IPS-NIHi7 (cell line): ENCODE data around the gene PCDHGC3.
"Not testable (repeated sequence)": the region's sequence is repeated elsewhere in the genome, so short reads cannot be mapped to it uniquely, and the experiment has no call there.

Experiments used
- DNase-seq: peaks from one replicate; pipeline ENCODE4 v3.0.0; 2012; ENCODE audit warnings: mixed read lengths; ENCODE audit errors: extremely low spot score

The PCDHGC3 gene

GRCh38 chr5:141475625-141476131 is at the start of gene PCDHGC3:
PCDHGC3 (plus strand) TSS chr5:141475966; CDS start chr5:141476117, 151 bp downstream.
- DNase-seq = peak; percentile 95

DNA sequence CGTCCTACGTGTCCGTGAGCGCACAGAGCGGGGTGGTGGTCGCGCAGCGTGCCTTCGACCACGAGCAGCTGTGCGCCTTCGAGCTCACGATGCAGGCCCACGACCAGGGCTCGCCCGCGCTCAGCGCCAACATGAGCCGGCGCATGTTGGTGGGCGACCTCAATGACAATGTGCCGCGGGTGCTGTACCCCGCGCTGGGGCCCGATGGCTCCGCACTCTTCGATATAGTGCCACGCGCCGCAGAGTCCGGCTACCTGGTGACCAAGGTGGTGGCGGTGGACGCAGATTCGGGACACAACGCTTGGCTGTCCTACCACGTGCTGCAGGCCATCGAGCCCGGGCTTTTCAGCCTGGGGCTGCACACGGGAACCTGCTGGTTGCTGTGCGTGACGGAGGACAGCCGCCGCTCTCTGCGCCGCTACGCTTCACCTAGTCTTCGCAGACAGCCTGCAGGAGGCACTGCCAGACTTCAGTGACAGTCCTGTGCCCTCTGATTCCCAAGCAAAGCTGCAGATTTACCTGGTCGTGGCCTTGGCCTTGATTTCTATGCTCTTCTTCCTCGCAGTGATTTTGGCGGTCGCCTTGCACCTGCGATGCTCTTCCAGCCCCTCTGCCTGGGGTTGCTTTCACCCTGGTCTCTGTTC is 47.9 kb upstream of the PCDHGC3 start:
- DNase-seq = no peak

GRCh38 chr5:141430332-141431113 is 45.2 kb upstream of the PCDHGC3 start, which contains the start of gene PCDHGA12:
PCDHGA12 (plus strand) TSS chr5:141430507; CDS start chr5:141430760, 253 bp downstream.
- DNase-seq = no peak

GRCh38 chr5:141431286-141431685 is 44.5 kb upstream of the PCDHGC3 start:
- no peak for DNase-seq

GRCh38 chr5:141432308-141432707 is 43.5 kb upstream of the PCDHGC3 start:
- not testable (repeated sequence) for DNase-seq

- not testable (repeated sequence) for DNase-seq
Measured at GRCh38 chr5:141432726-141433125, 43.0 kb upstream of the PCDHGC3 start.

- DNase-seq = no peak
Measured at GRCh38 chr5:141434006-141434405, 41.8 kb upstream of the PCDHGC3 start.

DNA sequence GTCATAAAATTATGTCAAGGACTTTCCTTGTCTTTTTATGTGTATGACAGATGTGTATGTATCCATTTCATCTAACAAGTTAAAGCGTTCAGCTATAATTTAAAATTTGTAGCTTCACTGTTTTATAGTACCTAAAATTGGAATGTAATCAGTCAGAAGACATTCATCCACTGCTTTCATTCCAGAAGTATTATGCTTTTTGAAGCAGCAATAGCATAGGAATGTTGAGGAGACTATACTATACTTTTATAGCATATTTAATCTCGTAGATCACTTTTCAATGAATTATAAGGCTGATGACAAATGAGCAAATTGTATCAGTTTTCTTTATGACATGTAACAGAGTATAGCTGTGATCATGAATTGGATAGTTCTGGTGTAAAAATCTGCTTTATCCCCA is 38.5 kb upstream of the PCDHGC3 start:
- no peak for DNase-seq

DNA sequence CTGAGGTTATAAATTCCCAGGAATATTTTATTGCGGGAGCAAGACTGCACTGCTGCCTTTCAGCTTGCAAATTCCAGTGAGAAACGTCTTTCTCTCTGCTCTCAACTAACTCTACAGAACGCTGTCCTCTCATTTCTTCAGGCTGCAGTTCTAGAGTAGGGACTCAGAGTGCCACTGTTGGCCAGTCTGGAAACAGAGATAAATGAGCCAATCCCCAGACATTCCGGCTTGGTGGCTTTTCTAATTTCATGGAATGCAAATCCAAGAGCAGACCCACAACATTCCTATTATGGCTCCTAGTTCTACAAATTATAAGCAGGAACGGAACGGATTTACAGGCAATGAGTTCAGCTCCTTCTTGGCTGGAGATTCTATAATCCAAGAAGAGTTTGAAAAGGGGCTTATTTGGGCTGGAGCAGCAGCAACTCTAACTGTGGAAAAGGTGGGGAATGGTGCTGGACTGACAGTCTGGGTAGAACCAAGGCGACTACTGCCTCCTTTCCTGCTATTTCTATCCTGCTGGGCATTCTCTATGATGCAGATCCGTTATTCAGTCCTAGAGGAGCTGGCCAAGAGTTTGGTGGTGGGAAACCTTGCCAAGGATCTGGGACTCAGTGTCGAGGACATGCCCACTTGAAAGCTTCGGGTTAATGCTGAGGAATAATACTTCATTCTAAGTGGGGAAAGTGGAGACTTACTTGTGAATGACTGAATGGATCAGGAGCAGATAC is 36.2 kb upstream of the PCDHGC3 start:
- DNase-seq = peak; percentile 21

- DNase-seq = no peak
Measured at GRCh38 chr5:141440341-141440740, 35.4 kb upstream of the PCDHGC3 start.

GRCh38 chr5:141441571-141442170 is 34.1 kb upstream of the PCDHGC3 start:
- DNase-seq = no peak

DNA sequence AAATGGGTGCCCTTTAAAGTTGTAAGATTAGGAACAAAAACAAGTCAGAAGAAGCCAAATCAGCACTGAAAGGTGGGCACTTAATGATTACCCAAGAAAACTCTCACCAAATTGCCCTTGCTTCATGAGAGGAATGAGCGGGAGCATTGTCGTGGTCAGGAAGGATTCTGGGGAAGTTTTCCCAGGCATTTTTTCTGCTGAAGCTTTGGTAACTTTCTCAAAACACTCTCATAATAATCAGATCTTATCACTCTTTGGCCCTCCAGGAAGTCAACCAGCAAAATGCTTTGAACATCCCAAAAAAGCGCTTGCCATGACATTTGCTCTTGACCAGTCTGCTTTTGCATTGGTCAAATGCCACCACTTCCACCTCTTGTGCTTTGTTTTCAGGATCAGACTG is 10.4 kb upstream of the PCDHGC3 start:
- DNase-seq = no peak

DNA sequence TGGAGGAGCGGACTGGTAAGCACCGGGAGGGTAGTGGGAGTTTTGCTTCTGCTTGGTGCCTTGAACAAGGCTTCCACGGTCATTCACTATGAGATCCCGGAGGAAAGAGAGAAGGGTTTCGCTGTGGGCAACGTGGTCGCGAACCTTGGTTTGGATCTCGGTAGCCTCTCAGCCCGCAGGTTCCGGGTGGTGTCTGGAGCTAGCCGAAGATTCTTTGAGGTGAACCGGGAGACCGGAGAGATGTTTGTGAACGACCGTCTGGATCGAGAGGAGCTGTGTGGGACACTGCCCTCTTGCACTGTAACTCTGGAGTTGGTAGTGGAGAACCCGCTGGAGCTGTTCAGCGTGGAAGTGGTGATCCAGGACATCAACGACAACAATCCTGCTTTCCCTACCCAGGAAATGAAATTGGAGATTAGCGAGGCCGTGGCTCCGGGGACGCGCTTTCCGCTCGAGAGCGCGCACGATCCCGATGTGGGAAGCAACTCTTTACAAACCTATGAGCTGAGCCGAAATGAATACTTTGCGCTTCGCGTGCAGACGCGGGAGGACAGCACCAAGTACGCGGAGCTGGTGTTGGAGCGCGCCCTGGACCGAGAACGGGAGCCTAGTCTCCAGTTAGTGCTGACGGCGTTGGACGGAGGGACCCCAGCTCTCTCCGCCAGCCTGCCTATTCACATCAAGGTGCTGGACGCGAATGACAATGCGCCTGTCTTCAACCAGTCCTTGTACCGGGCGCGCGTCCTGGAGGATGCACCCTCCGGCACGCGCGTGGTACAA is 556 bp downstream of the PCDHGC3 start:
- DNase-seq = peak; percentile 30

GRCh38 chr5:141477044-141477575 is 1.3 kb downstream of the PCDHGC3 start:
- DNase-seq = no peak

- no peak for DNase-seq
Measured at GRCh38 chr5:141477815-141478214, 2.0 kb downstream of the PCDHGC3 start.

- DNase-seq = peak; percentile 74
Measured at GRCh38 chr5:141478321-141478945, 2.7 kb downstream of the PCDHGC3 start.

DNA sequence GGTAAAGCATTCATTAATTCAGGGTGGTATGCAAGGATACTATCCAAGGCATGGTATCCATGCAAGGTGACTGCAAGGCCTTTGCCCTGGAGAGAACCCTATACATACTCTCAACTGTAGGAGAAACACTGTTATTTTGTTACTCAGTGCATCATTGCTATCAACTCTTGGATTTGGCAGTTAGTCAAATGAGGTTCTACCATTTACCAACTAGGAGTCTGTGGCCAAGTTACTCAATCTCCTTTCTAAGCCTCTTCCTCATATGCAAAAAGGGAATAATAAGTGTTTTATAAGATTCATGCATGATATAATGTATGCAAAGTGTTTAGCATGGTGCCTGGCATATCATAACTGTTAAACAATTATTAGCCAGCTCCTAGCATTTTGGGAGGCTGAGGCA is 4.0 kb downstream of the PCDHGC3 start:
- DNase-seq = no peak

- DNase-seq = peak; percentile 47
Measured at GRCh38 chr5:141483902-141484301, 8.1 kb downstream of the PCDHGC3 start.

GRCh38 chr5:141484310-141484640 is 8.5 kb downstream of the PCDHGC3 start:
- no peak for DNase-seq

- DNase-seq = peak; percentile 88
Measured at GRCh38 chr5:141484641-141485311, 9.0 kb downstream of the PCDHGC3 start, which contains the start of gene PCDHGC4. PCDHGC4 (plus strand) TSS chr5:141485030; CDS start chr5:141485174, 144 bp downstream.
